HEK293 (cell line): ENCODE data around the gene IFT52.

Source experiments
- KLF8 ChIP-seq: fragments of 450-650 bp; formaldehyde crosslinking; IDR thresholded peaks from 2 replicates; pipeline ENCODE4 v1.5.1; 2016; ENCODE audit warnings: missing biosample characterization, missing genetic modification characterization
- PBX3 ChIP-seq: sonication (generic); formaldehyde crosslinking; IDR thresholded peaks from 2 replicates; pipeline ENCODE4 v1.8.1; 2022; ENCODE audit warnings: mild to moderate bottlenecking, moderate library complexity, missing genetic modification reagents
- PRDM1 ChIP-seq: fragments of 450-650 bp; formaldehyde crosslinking; IDR thresholded peaks from 2 replicates; pipeline ENCODE4; 2016; ENCODE audit warnings: missing biosample characterization, missing genetic modification characterization
- SCRT2 ChIP-seq: fragments of 450-650 bp; formaldehyde crosslinking; IDR thresholded peaks from 2 replicates; pipeline ENCODE4 v1.5.1; 2016; ENCODE audit warnings: missing biosample characterization, missing genetic modification characterization
- SP2 ChIP-seq: fragments of 450-650 bp; formaldehyde crosslinking; IDR thresholded peaks from 2 replicates; pipeline ENCODE4 v1.5.1; 2016; ENCODE audit warnings: missing biosample characterization, missing genetic modification characterization
- SP3 ChIP-seq: fragments of 450-650 bp; formaldehyde crosslinking; IDR thresholded peaks from 2 replicates; pipeline ENCODE4 v1.5.1; 2016; ENCODE audit warnings: missing biosample characterization, missing genetic modification characterization
- ZBTB1 ChIP-seq: fragments of 450-650 bp; formaldehyde crosslinking; IDR thresholded peaks from 2 replicates; pipeline ENCODE4 v1.5.1; 2016; ENCODE audit warnings: missing biosample characterization, missing genetic modification characterization
- ZBTB6 ChIP-seq: fragments of 450-650 bp; formaldehyde crosslinking; IDR thresholded peaks from 2 replicates; pipeline ENCODE4 v1.5.1; 2017; ENCODE audit warnings: missing biosample characterization, missing genetic modification characterization
- ZEB2 ChIP-seq: fragments of 450-650 bp; formaldehyde crosslinking; IDR thresholded peaks from 2 replicates; pipeline ENCODE4 v1.5.1; 2016; ENCODE audit warnings: missing biosample characterization, missing genetic modification characterization
- ZIC2 ChIP-seq: fragments of 450-650 bp; formaldehyde crosslinking; IDR thresholded peaks from 2 replicates; pipeline ENCODE4 v1.5.1; 2016; ENCODE audit warnings: missing biosample characterization, missing genetic modification characterization
- ZNF132 ChIP-seq: fragments of 450-650 bp; formaldehyde crosslinking; IDR thresholded peaks from 2 replicates; pipeline ENCODE4 v1.5.1; 2017; ENCODE audit warnings: missing biosample characterization, missing genetic modification characterization, borderline replicate concordance
- ZNF140 ChIP-seq: fragments of 450-650 bp; formaldehyde crosslinking; IDR thresholded peaks from 2 replicates; pipeline ENCODE4 v1.5.1; 2016; ENCODE audit warnings: missing biosample characterization, missing genetic modification characterization
- ZNF155 ChIP-seq: fragments of 450-650 bp; formaldehyde crosslinking; IDR thresholded peaks from 2 replicates; pipeline ENCODE4 v1.5.1; 2016; ENCODE audit warnings: missing biosample characterization, missing genetic modification characterization
- ZNF19 ChIP-seq: fragments of 450-650 bp; formaldehyde crosslinking; IDR thresholded peaks from 2 replicates; pipeline ENCODE4; 2016; ENCODE audit warnings: missing biosample characterization, missing genetic modification characterization, low read depth
- ZNF274 ChIP-seq, 2 experiments: fragments of 200-500 bp in 1 of 2; fragments of 450-650 bp in 1 of 2; sonication (Bioruptor generic) in 1 of 2; formaldehyde crosslinking in 1 of 2; IDR thresholded peaks; 2 replicates each; pipeline versions ENCODE4 v1.5.1 to v1.6.1; 2014 to 2016; ENCODE audit warnings: borderline replicate concordance in 1 of 2, inconsistent platforms in 1 of 2, low read length in 1 of 2, missing biosample characterization in 1 of 2, missing genetic modification characterization in 1 of 2
- ZNF473 ChIP-seq: fragments of 450-650 bp; formaldehyde crosslinking; IDR thresholded peaks from 2 replicates; pipeline ENCODE4 v1.5.1; 2017; ENCODE audit warnings: missing biosample characterization, missing genetic modification characterization
- ZNF48 ChIP-seq: fragments of 450-650 bp; formaldehyde crosslinking; IDR thresholded peaks from 2 replicates; pipeline ENCODE4 v1.5.1; 2016; ENCODE audit warnings: missing biosample characterization, missing genetic modification characterization
- ZNF548 ChIP-seq: fragments of 450-650 bp; formaldehyde crosslinking; IDR thresholded peaks from 2 replicates; pipeline ENCODE4 v1.5.1; 2016; ENCODE audit warnings: missing biosample characterization, missing genetic modification characterization
- ZNF580 ChIP-seq: fragments of 450-650 bp; formaldehyde crosslinking; IDR thresholded peaks from 2 replicates; pipeline ENCODE4 v1.5.1; 2016; ENCODE audit warnings: missing biosample characterization, missing genetic modification characterization
- ZNF624 ChIP-seq: fragments of 450-650 bp; formaldehyde crosslinking; IDR thresholded peaks from 2 replicates; pipeline ENCODE4 v1.5.1; 2017; ENCODE audit warnings: missing biosample characterization, missing genetic modification characterization
- ZNF785 ChIP-seq: fragments of 450-650 bp; formaldehyde crosslinking; IDR thresholded peaks from 2 replicates; pipeline ENCODE4 v1.5.1; 2016; ENCODE audit warnings: missing biosample characterization, missing genetic modification characterization
- ZNF830 ChIP-seq: fragments of 450-650 bp; IDR thresholded peaks from 2 replicates; pipeline ENCODE4 v1.5.0; 2018; ENCODE audit warnings: missing biosample characterization, missing genetic modification characterization, low read depth, mild to moderate bottlenecking, moderate library complexity
- ZXDB ChIP-seq: fragments of 450-650 bp; formaldehyde crosslinking; IDR thresholded peaks from 2 replicates; pipeline ENCODE4 v1.5.1; 2016; ENCODE audit warnings: missing biosample characterization, missing genetic modification characterization
- TF ChIP-seq, protein P1 (sequence below): fragments of 450-650 bp; formaldehyde crosslinking; IDR thresholded peaks from 2 replicates; pipeline ENCODE4 v1.5.1; 2016; ENCODE audit warnings: missing biosample characterization, missing genetic modification characterization
- TF ChIP-seq, protein P2 (sequence below): fragments of 450-650 bp; formaldehyde crosslinking; IDR thresholded peaks from 2 replicates; pipeline ENCODE4 v1.5.1; 2016; ENCODE audit warnings: missing biosample characterization, missing genetic modification characterization, borderline replicate concordance
- TF ChIP-seq, protein P3 (sequence below): fragments of 450-650 bp; formaldehyde crosslinking; IDR thresholded peaks from 2 replicates; pipeline ENCODE4 v1.5.1; 2016; ENCODE audit warnings: missing biosample characterization, missing genetic modification characterization, borderline replicate concordance

Gene IFT52

DNA sequence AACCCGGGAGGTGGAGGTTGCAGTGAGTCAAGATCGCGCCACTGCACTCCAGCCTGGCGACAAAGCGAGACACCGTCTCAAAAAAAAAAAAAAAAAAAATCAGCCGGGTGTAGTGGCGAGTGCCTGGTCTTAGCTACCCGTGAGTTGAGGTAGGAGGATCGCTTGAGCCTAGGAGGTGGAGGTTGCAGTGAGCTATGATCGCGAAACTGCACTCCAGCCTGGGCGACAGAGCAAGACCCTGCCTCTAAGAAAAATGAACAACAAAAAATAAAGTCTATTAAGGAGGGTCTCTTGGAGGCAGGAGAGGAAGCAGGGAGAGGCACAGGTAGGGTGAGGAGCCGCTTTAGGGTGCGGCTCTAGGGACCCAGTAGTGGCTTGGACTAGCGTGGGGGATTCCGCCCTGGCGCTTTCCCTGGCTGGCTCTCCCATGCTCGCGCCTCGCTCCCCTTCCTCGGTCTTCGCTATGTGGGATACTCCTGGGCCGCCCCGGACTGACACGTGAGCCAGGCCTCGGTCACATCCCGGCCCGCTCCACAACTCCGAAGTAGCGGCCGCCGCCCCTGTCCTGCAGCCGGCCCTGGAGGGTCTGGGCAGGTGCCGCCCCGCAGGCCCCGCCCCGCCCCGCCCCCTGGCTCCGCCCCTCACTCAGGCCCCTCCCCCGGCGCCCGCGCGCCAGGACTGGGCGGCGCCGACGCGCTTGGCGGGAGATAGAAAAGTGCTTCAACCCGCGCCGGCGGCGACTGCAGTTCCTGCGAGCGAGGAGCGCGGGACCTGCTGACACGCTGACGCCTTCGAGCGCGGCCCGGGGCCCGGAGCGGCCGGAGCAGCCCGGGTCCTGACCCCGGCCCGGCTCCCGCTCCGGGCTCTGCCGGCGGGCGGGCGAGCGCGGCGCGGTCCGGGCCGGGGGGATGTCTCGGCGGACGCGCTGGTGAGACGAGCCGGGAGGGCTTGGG lies 75.9 kb downstream of the IFT52 start, which contains the start of gene MYBL2 (continued):
- TF ChIP-seq, protein P1, sequence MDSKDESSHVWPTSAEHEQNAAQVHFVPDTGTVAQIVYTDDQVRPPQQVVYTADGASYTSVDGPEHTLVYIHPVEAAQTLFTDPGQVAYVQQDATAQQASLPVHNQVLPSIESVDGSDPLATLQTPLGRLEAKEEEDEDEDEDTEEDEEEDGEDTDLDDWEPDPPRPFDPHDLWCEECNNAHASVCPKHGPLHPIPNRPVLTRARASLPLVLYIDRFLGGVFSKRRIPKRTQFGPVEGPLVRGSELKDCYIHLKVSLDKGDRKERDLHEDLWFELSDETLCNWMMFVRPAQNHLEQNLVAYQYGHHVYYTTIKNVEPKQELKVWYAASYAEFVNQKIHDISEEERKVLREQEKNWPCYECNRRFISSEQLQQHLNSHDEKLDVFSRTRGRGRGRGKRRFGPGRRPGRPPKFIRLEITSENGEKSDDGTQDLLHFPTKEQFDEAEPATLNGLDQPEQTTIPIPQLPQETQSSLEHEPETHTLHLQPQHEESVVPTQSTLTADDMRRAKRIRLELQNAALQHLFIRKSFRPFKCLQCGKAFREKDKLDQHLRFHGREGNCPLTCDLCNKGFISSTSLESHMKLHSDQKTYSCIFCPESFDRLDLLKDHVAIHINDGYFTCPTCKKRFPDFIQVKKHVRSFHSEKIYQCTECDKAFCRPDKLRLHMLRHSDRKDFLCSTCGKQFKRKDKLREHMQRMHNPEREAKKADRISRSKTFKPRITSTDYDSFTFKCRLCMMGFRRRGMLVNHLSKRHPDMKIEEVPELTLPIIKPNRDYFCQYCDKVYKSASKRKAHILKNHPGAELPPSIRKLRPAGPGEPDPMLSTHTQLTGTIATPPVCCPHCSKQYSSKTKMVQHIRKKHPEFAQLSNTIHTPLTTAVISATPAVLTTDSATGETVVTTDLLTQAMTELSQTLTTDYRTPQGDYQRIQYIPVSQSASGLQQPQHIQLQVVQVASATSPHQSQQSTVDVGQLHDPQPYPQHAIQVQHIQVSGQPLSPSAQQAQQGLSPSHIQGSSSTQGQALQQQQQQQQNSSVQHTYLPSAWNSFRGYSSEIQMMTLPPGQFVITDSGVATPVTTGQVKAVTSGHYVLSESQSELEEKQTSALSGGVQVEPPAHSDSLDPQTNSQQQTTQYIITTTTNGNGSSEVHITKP = peak; percentile 82
- TF ChIP-seq SP2 (tag by site-specific recombination) = peak; percentile 29
- TF ChIP-seq ZNF274 (IDR thresholded peaks at IDR 0.05; ENCODE audit: low read length) = no peak
- no peak for TF ChIP-seq ZNF274 (tag by site-specific recombination; IDR thresholded peaks at IDR 0.05; ENCODE audit: borderline replicate concordance)
- TF ChIP-seq ZNF624 (tag by site-specific recombination) = no peak
- no peak for TF ChIP-seq ZNF19 (tag by site-specific recombination)
- TF ChIP-seq ZNF473 (tag by site-specific recombination) = no peak
- no peak for TF ChIP-seq ZNF132 (tag by site-specific recombination)
- TF ChIP-seq ZNF580 (tag by site-specific recombination) = no peak
- TF ChIP-seq, protein P2, sequence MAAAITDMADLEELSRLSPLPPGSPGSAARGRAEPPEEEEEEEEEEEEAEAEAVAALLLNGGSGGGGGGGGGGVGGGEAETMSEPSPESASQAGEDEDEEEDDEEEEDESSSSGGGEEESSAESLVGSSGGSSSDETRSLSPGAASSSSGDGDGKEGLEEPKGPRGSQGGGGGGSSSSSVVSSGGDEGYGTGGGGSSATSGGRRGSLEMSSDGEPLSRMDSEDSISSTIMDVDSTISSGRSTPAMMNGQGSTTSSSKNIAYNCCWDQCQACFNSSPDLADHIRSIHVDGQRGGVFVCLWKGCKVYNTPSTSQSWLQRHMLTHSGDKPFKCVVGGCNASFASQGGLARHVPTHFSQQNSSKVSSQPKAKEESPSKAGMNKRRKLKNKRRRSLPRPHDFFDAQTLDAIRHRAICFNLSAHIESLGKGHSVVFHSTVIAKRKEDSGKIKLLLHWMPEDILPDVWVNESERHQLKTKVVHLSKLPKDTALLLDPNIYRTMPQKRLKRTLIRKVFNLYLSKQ (tag by site-specific recombination) = no peak
- no peak for TF ChIP-seq ZNF785 (tag by site-specific recombination)
- 0 out of 2 replicates have a peak, but pooled peaks have one; percentile 70 for TF ChIP-seq PBX3 (CRISPR knock-in tag)
- no peak for TF ChIP-seq ZNF48 (tag by site-specific recombination)
- TF ChIP-seq ZBTB6 (tag by site-specific recombination) = peak; percentile 13; the same call in 1 of the 2 replicates
- TF ChIP-seq, protein P3, sequence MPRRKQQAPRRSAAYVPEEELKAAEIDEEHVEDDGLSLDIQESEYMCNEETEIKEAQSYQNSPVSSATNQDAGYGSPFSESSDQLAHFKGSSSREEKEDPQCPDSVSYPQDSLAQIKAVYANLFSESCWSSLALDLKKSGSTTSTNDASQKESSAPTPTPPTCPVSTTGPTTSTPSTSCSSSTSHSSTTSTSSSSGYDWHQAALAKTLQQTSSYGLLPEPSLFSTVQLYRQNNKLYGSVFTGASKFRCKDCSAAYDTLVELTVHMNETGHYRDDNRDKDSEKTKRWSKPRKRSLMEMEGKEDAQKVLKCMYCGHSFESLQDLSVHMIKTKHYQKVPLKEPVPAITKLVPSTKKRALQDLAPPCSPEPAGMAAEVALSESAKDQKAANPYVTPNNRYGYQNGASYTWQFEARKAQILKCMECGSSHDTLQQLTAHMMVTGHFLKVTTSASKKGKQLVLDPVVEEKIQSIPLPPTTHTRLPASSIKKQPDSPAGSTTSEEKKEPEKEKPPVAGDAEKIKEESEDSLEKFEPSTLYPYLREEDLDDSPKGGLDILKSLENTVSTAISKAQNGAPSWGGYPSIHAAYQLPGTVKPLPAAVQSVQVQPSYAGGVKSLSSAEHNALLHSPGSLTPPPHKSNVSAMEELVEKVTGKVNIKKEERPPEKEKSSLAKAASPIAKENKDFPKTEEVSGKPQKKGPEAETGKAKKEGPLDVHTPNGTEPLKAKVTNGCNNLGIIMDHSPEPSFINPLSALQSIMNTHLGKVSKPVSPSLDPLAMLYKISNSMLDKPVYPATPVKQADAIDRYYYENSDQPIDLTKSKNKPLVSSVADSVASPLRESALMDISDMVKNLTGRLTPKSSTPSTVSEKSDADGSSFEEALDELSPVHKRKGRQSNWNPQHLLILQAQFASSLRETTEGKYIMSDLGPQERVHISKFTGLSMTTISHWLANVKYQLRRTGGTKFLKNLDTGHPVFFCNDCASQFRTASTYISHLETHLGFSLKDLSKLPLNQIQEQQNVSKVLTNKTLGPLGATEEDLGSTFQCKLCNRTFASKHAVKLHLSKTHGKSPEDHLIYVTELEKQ (tag by site-specific recombination) = no peak
- TF ChIP-seq KLF8 = 0 out of 2 replicates have a peak, but pooled peaks have one; percentile 31
- TF ChIP-seq PRDM1 = no peak
- TF ChIP-seq ZBTB1 = no peak
- TF ChIP-seq ZNF548 (tag by site-specific recombination) = no peak
- 0 out of 2 replicates have a peak, but pooled peaks have one; percentile 32 for TF ChIP-seq ZEB2 (tag by site-specific recombination)
- no peak for TF ChIP-seq ZIC2
- TF ChIP-seq ZNF830 (tag by site-specific recombination) = no peak
- no peak for TF ChIP-seq ZNF155 (tag by site-specific recombination)
- no peak for TF ChIP-seq SCRT2 (tag by site-specific recombination)
- TF ChIP-seq ZNF140 (tag by site-specific recombination) = no peak
- TF ChIP-seq SP3 (tag by site-specific recombination) = peak; percentile 64
- peak; percentile 31; the same call in 1 of the 2 replicates for TF ChIP-seq ZXDB (tag by site-specific recombination)
